ENCODE results near the gene SPG7.

Gene SPG7

GRCh38 chr16:89484923-89485679, 23.1 kb upstream of the SPG7 start:
- in situ Hi-C loops (cut with MboI; ENCODE audit: low sequenced_read_pairs): no loop called here

GRCh38 chr16:89485701-89486246, 22.4 kb upstream of the SPG7 start:
- in situ Hi-C loops (cut with MboI; ENCODE audit: low sequenced_read_pairs): no loop called here

GRCh38 chr16:89489040-89489897, 18.9 kb upstream of the SPG7 start:
- in situ Hi-C loops (cut with MboI; ENCODE audit: low sequenced_read_pairs): no loop called here

DNA sequence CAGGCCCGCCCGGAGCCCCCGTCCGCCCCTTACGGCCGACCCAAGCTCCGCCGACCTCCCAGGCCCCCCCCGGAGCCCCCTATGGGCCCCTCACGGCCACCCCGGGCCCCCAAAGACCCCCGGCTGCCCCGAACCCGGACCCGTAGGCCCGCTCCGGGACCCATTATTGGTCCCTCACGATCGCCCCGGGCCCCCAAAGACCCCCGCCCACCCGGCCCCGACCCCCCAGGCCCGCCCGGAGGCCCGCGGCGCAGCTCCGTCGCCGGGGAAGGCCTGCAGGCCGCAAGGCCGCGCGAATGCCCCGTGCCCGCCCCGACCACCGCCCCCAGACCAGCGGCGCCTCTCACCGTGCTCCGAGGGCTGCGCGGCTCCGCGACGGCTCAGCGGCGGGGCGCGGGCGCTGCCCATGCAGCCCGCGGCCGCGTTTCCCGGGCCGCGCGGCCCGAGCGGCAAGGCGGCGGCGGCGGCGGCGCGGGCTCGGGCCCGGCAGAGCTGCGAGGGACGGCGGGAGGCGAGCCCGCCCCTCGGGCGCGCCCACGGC, 18.2 kb upstream of the SPG7 start:
- in situ Hi-C loops (cut with MboI; ENCODE audit: low sequenced_read_pairs): no loop called here

GRCh38 chr16:89490439-89491237, 17.6 kb upstream of the SPG7 start, which contains the start of gene ANKRD11:
Gene ANKRD11, minus strand, starts transcription at chr16:89490561. Its CDS starts 173,542 bp downstream, at chr16:89317019.
- in situ Hi-C loops (cut with MboI; ENCODE audit: low sequenced_read_pairs): no loop called here

DNA sequence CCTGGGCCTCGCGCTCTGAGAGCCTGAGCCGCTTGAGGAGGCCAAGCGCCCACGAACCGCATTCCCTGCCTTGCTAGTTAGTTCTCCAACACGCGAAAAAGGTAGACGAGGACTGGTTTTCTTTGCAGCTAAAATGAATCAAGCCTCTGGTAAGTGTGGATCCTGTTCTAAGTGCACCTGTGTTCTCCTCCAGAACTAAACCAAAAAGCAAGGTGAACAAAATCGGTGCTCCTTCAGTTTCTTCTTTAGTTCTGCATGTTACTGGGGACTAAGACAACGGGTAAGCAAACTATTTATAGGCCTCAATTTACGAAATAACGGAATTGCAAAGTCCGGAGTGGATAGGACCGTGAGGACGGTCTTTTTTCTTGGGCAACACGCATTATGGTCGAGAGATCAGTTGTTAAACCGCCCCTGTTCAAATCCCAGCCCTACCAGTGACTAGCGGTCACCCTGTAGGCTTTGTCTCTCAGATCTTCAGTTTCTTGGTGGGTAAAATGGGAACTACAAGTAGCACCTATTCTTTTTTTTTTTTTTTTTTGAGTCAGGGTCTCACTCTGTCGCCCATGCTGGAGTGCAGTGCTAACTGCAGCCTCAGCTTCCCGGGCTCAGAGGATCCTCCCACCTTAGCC, 16.8 kb upstream of the SPG7 start:
- in situ Hi-C loops (cut with MboI; ENCODE audit: low sequenced_read_pairs): no loop called here

- in situ Hi-C loops (cut with MboI; ENCODE audit: low sequenced_read_pairs): no loop called here
Observed at GRCh38 chr16:89491974-89492687, 16.1 kb upstream of the SPG7 start.

DNA sequence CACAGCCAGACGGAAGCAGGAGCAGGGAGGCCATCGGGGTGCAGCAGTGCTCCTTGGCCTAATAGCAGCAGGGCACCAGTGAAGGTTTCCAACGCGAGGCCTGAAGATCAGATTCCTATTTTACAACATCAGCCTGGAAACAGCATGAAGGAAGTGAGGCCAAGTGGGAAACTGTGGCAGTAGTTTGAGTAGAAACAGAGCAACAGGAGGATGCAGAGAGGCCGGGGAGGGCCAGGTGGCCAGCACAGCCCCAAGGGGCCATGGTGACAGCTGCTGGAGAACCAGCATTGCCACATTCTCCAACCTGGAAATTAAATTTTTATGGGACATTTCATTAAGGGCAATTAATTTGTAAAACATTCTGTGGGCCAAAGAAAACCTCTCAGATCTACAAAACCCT, 14.4 kb upstream of the SPG7 start:
- in situ Hi-C loops (cut with MboI; ENCODE audit: low sequenced_read_pairs): no loop called here

- in situ Hi-C loops (cut with MboI; ENCODE audit: low sequenced_read_pairs): no loop called here
Observed at GRCh38 chr16:89495121-89495520, 13.1 kb upstream of the SPG7 start.

GRCh38 chr16:89498839-89499238, 9.4 kb upstream of the SPG7 start:
- in situ Hi-C loops (cut with MboI; ENCODE audit: low sequenced_read_pairs): no loop called here

GRCh38 chr16:89499767-89500166, 8.4 kb upstream of the SPG7 start:
- in situ Hi-C loops (cut with MboI; ENCODE audit: low sequenced_read_pairs): no loop called here

GRCh38 chr16:89502081-89502843, 5.9 kb upstream of the SPG7 start:
- in situ Hi-C loops (cut with MboI; ENCODE audit: low sequenced_read_pairs): no loop called here

GRCh38 chr16:89504091-89504490, 4.1 kb upstream of the SPG7 start:
- in situ Hi-C loops (cut with MboI; ENCODE audit: low sequenced_read_pairs): no loop called here

DNA sequence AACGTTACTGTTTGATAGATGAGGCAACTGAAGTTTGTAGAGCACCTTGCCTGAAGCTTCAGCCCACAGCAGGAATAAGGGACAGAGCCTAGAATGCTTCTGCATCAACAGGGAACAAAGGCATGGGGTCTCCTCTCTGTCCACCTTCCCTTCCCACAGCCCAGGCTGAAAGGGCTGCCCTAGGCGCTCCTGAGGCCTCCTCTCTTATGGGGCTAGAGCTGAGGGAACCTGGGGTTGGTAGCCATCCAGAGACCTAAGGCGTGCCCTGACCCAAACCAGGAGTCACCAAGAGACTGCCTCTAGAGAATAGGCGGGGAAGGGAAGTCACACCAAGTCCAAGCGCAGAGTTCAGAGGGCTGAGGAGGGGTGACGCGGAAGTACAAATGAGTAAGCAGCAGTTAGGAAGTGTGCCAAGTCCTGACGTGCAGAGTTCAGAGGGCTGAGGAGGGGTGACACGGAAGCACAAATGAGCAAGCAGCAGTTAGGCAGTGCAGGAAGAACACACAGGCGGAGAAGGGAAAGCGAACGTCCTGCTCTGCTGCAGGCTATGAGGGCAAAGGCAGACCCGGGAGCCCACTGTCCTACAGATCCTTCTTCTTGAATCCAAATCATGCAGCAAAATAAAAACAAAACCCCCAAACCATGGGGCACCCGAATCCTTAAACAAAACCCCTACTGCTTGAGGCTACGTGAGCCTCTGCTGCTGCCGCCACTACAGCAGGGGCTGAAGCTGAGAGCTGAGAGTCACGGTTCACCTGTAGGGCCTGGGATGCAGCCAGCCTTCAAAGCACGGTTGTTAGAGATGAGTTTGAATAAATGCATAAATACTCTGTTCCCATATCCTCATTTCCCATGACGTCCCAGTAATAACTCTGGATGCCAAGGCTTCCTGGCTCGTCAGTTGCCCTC, 2.7 kb upstream of the SPG7 start:
- in situ Hi-C loops (cut with MboI; ENCODE audit: low sequenced_read_pairs): no loop called here

- in situ Hi-C loops (cut with MboI; ENCODE audit: low sequenced_read_pairs): no loop called here
Observed at GRCh38 chr16:89506113-89506504, 2.1 kb upstream of the SPG7 start.

- in situ Hi-C loops (cut with MboI; ENCODE audit: low sequenced_read_pairs): no loop called here
Observed at GRCh38 chr16:89506791-89507191, 1.4 kb upstream of the SPG7 start.

DNA sequence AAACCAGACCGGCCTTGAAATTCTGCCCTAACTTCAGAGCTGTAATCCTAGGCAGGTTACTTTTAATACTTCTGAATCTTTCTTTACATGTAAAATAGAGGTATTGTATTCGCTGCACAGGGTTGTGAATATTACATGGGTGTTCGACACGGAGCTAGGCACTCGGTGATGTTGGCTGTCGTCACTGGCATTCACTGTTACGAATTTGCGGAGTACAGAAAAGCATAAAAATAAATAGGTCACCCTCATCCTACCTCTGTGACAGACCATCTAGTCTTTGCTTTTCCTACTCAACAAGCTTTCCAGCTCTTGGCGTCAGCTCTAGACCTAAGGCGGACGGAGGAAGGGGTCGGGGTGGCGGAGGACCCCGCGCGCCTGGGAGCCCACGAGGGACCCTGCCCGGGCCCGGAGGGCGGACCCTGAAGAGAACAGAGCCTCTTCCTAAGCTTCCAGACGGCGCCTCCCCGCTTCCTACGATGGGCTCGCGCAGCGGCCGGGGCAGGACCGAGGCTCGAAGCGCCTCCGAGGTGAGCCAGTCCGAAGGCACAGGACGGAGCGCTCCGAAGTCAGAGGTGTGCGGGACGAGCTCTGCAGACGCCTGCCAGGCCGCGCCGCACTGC, 879 bp upstream of the SPG7 start:
- in situ Hi-C loops (cut with MboI; ENCODE audit: low sequenced_read_pairs): no loop called here

Data from hTERT RPE-1 (cell line).